A673 (cell line): ENCODE data around the gene PKN1. TPM values are rescaled to one million over a fixed set of nuclear protein-coding genes. Genes with fewer than 3 reads are reported as not detected.
A peak's percentile ranks its signal among the peaks of the same experiment; 100 is the strongest.

Experiments
- BruUV-seq: library from RNA; stranded (reverse); fragments of 400-500 nt; replicated peaks from 2 replicates; lab custom pipeline; 2021; lab: Mats Ljungman, UMichigan
- CTCF ChIA-PET: fragments of 300-600 bp; sonication (Branson Sonifier 250); formaldehyde crosslinking; loops from one replicate; lab custom pipeline; 2022; ENCODE audit warnings: antibody characterized with exemption; lab: Charles Lee
- POLR2A ChIA-PET: fragments of 300-600 bp; sonication (Branson Sonifier 250); formaldehyde crosslinking; loops from one replicate; lab custom pipeline; 2022; ENCODE audit warnings: antibody characterized with exemption; ENCODE audit not compliant: low non-redundant PET; lab: Charles Lee
- DNase-seq: peaks from one replicate; pipeline ENCODE4 v3.0.0-alpha.2; 2015; ENCODE audit warnings: low spot score
- H3K27ac ChIP-seq: fragments of 200-600 bp; sonication (generic); 2 replicates; pipeline ENCODE4 v1.5.1; 2016; ENCODE audit warnings: mixed run types, low read depth, mild to moderate bottlenecking, mixed read lengths, antibody characterized with exemption, low read length; ENCODE audit not compliant: poor library complexity, severe bottlenecking
- H3K27me3 ChIP-seq: fragments of 200-600 bp; sonication (generic); replicated peaks from 2 replicates; pipeline ENCODE4 v1.6.1; 2017; ENCODE audit warnings: mixed run types, low read depth, mild to moderate bottlenecking, mixed read lengths, antibody characterized with exemption, low read length; ENCODE audit not compliant: insufficient read depth, poor library complexity
- H3K36me3 ChIP-seq: fragments of 200-600 bp; sonication (generic); 2 replicates; pipeline ENCODE4 v1.6.1; 2016; ENCODE audit warnings: mixed run types, mild to moderate bottlenecking, mixed read lengths, antibody characterized with exemption, low read length; ENCODE audit not compliant: insufficient read depth, poor library complexity, severe bottlenecking
- H3K4me1 ChIP-seq: fragments of 200-600 bp; sonication (generic); 2 replicates; pipeline ENCODE4 v1.6.1; 2017; ENCODE audit warnings: mixed run types, mild to moderate bottlenecking, mixed read lengths, antibody characterized with exemption, low read length; ENCODE audit not compliant: insufficient read depth, poor library complexity, severe bottlenecking
- H3K4me3 ChIP-seq: fragments of 200-600 bp; sonication (generic); 2 replicates; pipeline ENCODE4 v1.5.1; 2016; ENCODE audit warnings: low read depth, mixed run types, mild to moderate bottlenecking, mixed read lengths, low read length; ENCODE audit not compliant: poor library complexity, severe bottlenecking
- H3K9me3 ChIP-seq: fragments of 200-600 bp; sonication (generic); 2 replicates; pipeline ENCODE4 v1.6.1; 2016; ENCODE audit warnings: mixed run types, low read depth, mild to moderate bottlenecking, mixed read lengths, antibody characterized with exemption, low read length; ENCODE audit not compliant: poor library complexity, severe bottlenecking
- EZH2 ChIP-seq: fragments of 200-600 bp; sonication (generic); IDR thresholded peaks from 2 replicates; pipeline ENCODE4 v1.6.1; 2017; ENCODE audit warnings: borderline replicate concordance, low read depth, mild to moderate bottlenecking, mixed read lengths, antibody characterized with exemption, low read length; ENCODE audit not compliant: poor library complexity, severe bottlenecking
- intact Hi-C: fragments of 100-400 bp; cut with micrococcal nuclease; formaldehyde crosslinking; loops from one replicate; pipeline ENCODE4 v1.10.0; 2022; ENCODE audit not compliant: unreplicated experiment
- total RNA-seq: library from RNA; stranded (reverse); gene quantifications from 2 replicates; pipeline ENCODE4 v1.2.3, GENCODE V29; 2021
- TF ChIP-seq, protein P1 (sequence below): fragments of 300-800, 200-600 bp; sonication (generic); conservative IDR thresholded peaks from 2 replicates; pipeline ENCODE4 v1.5.1; 2017; ENCODE audit warnings: low read depth, mild to moderate bottlenecking, antibody characterized with exemption, low read length, moderate library complexity, mixed read lengths

Gene PKN1
- total RNA-seq, 1 experiment from 2014 or later: 91.4 TPM

DNA sequence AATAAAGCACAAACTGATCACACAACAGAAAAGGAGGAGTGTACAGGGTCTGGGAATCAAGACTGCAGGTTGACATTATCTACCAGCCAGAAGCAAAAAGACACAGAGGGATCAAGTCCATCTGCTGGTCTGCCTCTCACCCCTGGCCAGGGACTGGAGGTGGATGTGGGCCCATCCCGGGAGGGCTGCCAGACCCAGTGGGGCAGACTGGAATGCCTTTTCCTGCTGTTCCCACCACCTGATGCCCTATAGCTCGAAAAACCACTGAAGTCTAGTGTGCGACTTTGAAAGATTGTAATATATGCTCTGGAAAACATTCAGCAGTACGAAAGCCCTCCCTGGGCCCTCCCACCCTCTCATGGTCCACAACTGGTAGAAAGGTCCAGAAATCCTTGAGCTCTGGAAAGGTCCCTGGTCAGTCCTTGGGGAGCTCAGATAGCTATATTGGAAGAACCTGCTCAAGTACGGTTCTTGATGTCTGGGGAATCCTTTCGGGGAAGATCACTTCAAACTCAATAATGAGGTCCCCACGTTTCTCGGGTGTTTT is 82.5 kb downstream of the PKN1 start:
- H3K27ac ChIP-seq: no peak overlapping the region
- intact Hi-C loops: no loop called here

DNA sequence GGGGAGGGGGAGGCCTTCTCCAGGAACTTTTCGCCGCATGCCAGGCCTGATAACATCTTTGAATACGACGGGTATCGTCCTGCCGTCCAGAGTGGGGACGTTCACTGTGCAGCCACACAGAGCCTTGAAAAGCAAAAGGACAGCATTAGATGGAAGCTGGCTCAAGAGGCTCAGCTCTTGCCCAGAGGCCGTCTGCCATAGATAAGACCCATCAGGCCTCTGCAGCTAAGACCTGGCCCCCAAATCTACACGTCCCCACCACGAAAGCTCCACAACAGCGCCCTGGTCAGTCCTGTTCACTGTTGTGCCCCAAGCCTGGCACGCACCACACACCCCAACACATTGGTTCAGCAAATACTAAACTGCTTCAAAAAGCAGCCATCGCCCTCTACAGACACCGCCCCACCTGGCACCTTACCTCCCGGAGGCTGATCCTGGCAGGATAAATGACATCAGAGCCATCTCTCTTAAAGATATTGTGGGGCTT is 83.0 kb downstream of the PKN1 start:
- CTCF ChIA-PET: no interaction called here
- intact Hi-C loops: no loop called here
- POLR2A ChIA-PET: no interaction called here

More for the DNA sequence above, 82.5 kb downstream of the PKN1 start:
- Histone ChIP-seq H3K4me1 (peaks cover 9% of the 10 kb centered on the region), H3K9me3 (no peaks in the 10 kb centered on the region), H3K4me3 (peak overlapping the region; percentile 96), H3K27me3 (no peaks in the 10 kb centered on the region), H3K36me3 (peaks cover 32% of the 10 kb centered on the region)
- TF ChIP-seq EZH2: no peak
- TF ChIP-seq, protein P1, sequence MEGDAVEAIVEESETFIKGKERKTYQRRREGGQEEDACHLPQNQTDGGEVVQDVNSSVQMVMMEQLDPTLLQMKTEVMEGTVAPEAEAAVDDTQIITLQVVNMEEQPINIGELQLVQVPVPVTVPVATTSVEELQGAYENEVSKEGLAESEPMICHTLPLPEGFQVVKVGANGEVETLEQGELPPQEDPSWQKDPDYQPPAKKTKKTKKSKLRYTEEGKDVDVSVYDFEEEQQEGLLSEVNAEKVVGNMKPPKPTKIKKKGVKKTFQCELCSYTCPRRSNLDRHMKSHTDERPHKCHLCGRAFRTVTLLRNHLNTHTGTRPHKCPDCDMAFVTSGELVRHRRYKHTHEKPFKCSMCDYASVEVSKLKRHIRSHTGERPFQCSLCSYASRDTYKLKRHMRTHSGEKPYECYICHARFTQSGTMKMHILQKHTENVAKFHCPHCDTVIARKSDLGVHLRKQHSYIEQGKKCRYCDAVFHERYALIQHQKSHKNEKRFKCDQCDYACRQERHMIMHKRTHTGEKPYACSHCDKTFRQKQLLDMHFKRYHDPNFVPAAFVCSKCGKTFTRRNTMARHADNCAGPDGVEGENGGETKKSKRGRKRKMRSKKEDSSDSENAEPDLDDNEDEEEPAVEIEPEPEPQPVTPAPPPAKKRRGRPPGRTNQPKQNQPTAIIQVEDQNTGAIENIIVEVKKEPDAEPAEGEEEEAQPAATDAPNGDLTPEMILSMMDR: no peak
- no TSS peak for BruUV-seq
- CTCF ChIA-PET: no interaction called here
- DNase-seq: no peak
- POLR2A ChIA-PET: no interaction called here

DNA sequence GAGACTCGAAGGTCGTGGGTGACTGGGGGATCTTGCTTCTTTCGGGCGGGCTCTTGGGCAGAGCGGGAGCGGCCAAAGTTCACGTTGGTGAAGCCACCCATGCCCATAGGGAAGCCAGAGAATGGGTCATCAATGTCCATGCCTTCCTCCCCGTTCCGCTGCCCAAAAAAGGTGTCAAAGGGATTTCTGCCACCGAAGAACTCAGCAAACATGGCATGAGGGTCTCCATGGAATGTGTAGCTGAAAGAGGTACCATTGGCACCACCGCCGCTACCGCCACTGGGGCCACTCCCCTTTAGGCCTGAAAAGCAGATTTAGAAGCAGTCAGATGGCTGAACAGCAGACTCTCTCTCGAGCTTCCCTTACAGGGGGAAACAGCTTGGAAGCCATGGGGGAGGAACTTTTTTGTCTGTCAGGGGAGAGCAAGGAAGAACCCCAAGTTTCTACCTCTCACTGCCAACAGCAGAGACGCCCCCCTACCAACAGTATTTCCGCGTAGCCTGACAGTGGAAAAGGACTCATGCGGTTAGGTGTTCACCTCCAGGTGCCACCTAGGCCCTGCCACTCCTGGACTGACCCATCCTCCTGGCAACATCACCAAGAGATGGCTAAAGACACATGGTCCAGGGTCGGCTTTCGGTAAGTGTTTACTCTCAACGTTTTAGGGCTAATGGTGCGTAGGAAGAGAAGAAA is 83.8 kb downstream of the PKN1 start:
- no peak for TF ChIP-seq EZH2
- TF ChIP-seq, protein P1: no peak
- H3K9me3 ChIP-seq: no peaks in the 10 kb centered on the region
- BruUV-seq: no TSS peak
- POLR2A ChIA-PET: no interaction called here
- peaks cover 9% of the 10 kb centered on the region for H3K4me1 ChIP-seq
- peak overlapping the region; percentile 96 for H3K4me3 ChIP-seq
- CTCF ChIA-PET: interaction anchor here (1.1 kb wide), 1 partner anchor 10 kb away, joined by 3 read pairs; no protein-coding TSS in a partner anchor
- DNase-seq: no peak
- H3K27ac ChIP-seq: peak overlapping the region; percentile 98
- H3K27me3 ChIP-seq: no peaks in the 10 kb centered on the region
- peaks cover 32% of the 10 kb centered on the region for H3K36me3 ChIP-seq
- intact Hi-C loops: no loop called here

More for the DNA sequence above, 83.0 kb downstream of the PKN1 start:
- no peaks in the 10 kb centered on the region for H3K9me3 ChIP-seq
- H3K27me3 ChIP-seq: no peaks in the 10 kb centered on the region
- peak overlapping the region; percentile 96 for H3K4me3 ChIP-seq
- TF ChIP-seq, protein P1: no peak
- no peak for TF ChIP-seq EZH2
- peaks cover 9% of the 10 kb centered on the region for H3K4me1 ChIP-seq
- no peak overlapping the region for H3K27ac ChIP-seq
- no TSS peak for BruUV-seq
- peaks cover 32% of the 10 kb centered on the region for H3K36me3 ChIP-seq
- no peak for DNase-seq
